ENCODE measurements around the gene BANF1. TPM values are rescaled to one million over a fixed set of nuclear protein-coding genes. Genes with fewer than 3 reads are reported as not detected.

The BANF1 gene
- total and polyA plus RNA-seq, 2 of the 13 experiments (the other 11 are each of a cell fraction or from before 2014, with no cell fraction given) = 40.5 to 86.5 TPM

DNA sequence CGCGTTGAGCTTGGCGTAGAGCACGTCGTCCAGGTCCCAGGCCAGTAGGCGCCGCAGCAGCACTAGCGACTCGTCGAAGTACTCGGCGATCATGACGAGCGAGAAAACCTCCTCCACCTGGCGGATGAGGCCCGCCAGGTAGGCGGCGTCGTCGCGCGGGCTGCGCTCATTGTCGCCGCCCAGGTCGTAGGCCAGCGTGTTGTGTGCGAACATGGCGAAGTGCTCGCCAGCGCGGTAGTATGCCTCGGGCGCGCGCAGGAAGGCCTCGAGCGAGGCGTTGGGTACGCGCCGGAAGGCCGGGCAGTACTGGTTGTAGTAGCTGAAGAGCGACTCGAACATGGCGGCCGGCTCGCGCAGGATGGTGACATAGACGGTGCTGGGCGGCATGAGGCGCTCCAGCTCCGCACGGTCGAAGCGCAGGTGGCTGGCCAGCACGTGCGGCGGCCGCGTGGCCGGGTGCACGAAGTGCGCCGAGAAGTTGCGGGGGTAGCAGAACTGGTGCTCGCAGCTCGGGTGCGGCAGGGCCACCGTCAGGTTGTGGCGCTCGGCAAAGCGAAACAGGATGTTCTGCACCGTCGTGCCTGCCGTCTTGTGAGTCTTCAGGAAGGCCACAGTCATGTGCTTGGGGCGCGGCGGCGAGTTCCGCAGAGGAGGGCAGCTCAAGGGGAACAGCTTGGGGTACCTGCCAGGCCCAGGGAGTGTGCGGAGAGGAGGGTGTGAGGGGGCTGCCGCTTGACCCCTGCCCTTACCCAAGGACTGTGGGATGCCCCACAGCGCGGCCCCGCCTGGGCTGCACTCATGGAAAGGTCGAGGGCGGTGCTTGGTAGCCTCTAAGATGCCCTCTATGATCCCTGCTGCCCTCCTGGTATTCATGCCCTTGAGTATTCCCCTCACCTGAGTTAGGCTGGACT, 40.9 kb downstream of the BANF1 start (continued):
- TF ChIP-seq, protein P1, sequence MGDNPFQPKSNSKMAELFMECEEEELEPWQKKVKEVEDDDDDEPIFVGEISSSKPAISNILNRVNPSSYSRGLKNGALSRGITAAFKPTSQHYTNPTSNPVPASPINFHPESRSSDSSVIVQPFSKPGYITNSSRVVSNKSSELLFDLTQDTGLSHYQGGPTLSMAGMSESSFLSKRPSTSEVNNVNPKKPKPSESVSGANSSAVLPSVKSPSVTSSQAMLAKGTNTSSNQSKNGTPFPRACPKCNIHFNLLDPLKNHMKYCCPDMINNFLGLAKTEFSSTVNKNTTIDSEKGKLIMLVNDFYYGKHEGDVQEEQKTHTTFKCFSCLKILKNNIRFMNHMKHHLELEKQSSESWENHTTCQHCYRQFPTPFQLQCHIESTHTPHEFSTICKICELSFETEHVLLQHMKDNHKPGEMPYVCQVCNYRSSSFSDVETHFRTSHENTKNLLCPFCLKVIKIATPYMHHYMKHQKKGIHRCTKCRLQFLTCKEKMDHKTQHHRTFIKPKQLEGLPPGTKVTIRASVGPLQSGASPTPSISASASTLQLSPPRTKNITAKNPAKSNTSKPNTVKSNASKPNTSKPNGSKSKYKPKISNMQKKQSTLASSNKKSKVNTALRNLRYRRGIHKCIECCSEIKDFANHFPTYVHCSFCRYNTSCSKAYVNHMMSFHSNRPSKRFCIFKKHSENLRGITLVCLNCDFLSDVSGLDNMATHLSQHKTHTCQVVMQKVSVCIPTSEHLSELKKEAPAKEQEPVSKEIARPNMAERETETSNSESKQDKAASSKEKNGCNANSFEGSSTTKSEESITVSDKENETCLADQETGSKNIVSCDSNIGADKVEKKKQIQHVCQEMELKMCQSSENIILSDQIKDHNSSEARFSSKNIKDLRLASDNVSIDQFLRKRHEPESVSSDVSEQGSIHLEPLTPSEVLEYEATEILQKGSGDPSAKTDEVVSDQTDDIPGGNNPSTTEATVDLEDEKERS (CRISPR knock-in tag; IDR thresholded peaks at IDR 0.05) = no peak
- TF ChIP-seq ZNF891 (CRISPR knock-in tag; IDR thresholded peaks at IDR 0.05) (no peak), ZNF788 (CRISPR knock-in tag; IDR thresholded peaks at IDR 0.05; ENCODE audit: borderline replicate concordance) (no peak)
- TF ChIP-seq, protein P2, sequence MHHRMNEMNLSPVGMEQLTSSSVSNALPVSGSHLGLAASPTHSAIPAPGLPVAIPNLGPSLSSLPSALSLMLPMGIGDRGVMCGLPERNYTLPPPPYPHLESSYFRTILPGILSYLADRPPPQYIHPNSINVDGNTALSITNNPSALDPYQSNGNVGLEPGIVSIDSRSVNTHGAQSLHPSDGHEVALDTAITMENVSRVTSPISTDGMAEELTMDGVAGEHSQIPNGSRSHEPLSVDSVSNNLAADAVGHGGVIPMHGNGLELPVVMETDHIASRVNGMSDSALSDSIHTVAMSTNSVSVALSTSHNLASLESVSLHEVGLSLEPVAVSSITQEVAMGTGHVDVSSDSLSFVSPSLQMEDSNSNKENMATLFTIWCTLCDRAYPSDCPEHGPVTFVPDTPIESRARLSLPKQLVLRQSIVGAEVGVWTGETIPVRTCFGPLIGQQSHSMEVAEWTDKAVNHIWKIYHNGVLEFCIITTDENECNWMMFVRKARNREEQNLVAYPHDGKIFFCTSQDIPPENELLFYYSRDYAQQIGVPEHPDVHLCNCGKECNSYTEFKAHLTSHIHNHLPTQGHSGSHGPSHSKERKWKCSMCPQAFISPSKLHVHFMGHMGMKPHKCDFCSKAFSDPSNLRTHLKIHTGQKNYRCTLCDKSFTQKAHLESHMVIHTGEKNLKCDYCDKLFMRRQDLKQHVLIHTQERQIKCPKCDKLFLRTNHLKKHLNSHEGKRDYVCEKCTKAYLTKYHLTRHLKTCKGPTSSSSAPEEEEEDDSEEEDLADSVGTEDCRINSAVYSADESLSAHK (CRISPR knock-in tag; IDR thresholded peaks at IDR 0.05; ENCODE audit: borderline replicate concordance) = no peak

DNA sequence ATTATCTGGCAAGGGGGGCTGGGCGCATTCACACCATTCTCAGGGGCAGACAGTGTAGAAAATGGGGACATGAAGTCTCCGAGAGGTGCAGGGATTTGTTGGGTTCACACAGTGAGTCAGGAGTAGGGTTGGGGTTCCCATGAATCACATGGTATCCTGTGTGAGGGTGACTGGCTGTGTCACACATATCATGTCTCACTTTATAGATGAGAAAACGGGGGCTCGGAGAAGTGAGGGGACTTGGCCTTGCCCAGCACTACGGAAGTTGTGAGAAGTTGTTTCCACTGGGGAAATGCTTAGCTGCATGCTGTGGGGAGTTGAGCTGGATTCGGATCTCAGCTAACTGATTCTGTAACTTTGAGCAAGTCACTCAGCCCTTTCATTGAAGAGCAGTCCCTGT, 42.5 kb downstream of the BANF1 start:
- H3K36me3 ChIP-seq (replicated peaks in 1 of 2; ENCODE audit: control insufficient read depth in 1 of 2, insufficient read depth in 2 of 2, low read length in 2 of 2) = no peaks in the 10 kb centered on the region
- H4K20me1 ChIP-seq (ENCODE audit: insufficient read depth, low read length) = no peaks in the 10 kb centered on the region
- DNase-seq (ENCODE audit: low spot score) (no peak), FAIRE-seq (no peak), ATAC-seq (no peak)
- no peak overlapping the region for H3K27ac ChIP-seq (ENCODE audit: extremely low read length, insufficient read depth, low read length)
- in situ Hi-C loops (cut with HindIII; ENCODE audit: extremely low pct_ligation_motif_present, low pct_unique_long_range_greater_than_20kb) (no loop called here), intact Hi-C loops (cut with micrococcal nuclease; ENCODE audit: unreplicated experiment) (no loop called here)
- H3K4me1 ChIP-seq (ENCODE audit: insufficient read depth, low read length) = peaks cover 22% of the 10 kb centered on the region
- peak overlapping the region; percentile 54 for H3K4me2 ChIP-seq (ENCODE audit: low read depth, low read length)
- 30% methylated on average over 5 of the region's 6 CpGs for WGBS (ENCODE audit: low lambda C conversion rate)
- H3K27me3 ChIP-seq (ENCODE audit: control insufficient read depth in 1 of 2, insufficient read depth in 2 of 2, low read length in 2 of 2) = peaks cover 6 to 44% of the 10 kb centered on the region in 2 experiments; a peak in 4 of 5 replicates
- BruUV-seq (replicated peaks) = no TSS peak
- peak overlapping the region in 1 of 3 experiments; percentile 22; a peak in 1 of 6 replicates for H3K4me3 ChIP-seq (replicated peaks in 1 of 3; ENCODE audit: insufficient read depth in 1 of 3, low read depth in 2 of 3, low read length in 3 of 3)
- no peak overlapping the region for H2AFZ ChIP-seq (ENCODE audit: low read length)
- no peaks in the 10 kb centered on the region for H3K9me3 ChIP-seq (ENCODE audit: low read length)
- POLR2A ChIA-PET = interaction anchor here (0.6 to 1.3 kb wide), 4 partner anchors 8 to 17 kb away, joined by 3 to 5 read pairs (median 4); no protein-coding TSS in a partner anchor
- H3K9ac ChIP-seq (ENCODE audit: insufficient read depth, low read depth, low read length) = no peak overlapping the region
- H3K79me2 ChIP-seq (ENCODE audit: insufficient read depth, low read length) = no peaks in the 10 kb centered on the region
- CTCF ChIA-PET (ENCODE audit: low intra/inter-chr PET ratio, low total read pairs) = interaction anchor here (1.1 to 1.6 kb wide), 2 partner anchors 22 to 56 kb away, joined by 3 to 8 read pairs; no protein-coding TSS in a partner anchor
- TF ChIP-seq FOXA1 (IDR thresholded peaks at IDR 0.05) (no peak), FOXA1 (CRISPR knock-in tag; IDR thresholded peaks at IDR 0.05) (no peak), IKZF4 (CRISPR knock-in tag; IDR thresholded peaks at IDR 0.05; ENCODE audit: borderline replicate concordance, low read depth, not compliant biosample characterization) (no peak), HHEX (CRISPR knock-in tag; IDR thresholded peaks at IDR 0.05) (no peak), NR1H2 (CRISPR knock-in tag; IDR thresholded peaks at IDR 0.05; ENCODE audit: borderline replicate concordance, low read depth) (no peak), BCL6 (CRISPR knock-in tag; IDR thresholded peaks at IDR 0.05) (no peak)
- TF ChIP-seq, protein P3, sequence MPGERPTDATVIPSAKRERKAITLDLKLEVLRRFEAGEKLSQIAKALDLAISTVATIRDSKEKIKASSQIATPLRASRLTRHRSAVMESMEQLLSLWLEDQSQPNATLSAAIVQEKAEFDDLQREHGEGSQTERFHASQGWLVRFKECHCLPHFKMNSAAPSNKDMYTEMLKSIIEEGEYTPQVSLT (CRISPR knock-in tag; IDR thresholded peaks at IDR 0.05; ENCODE audit: borderline replicate concordance, low read depth) = no peak
- TF ChIP-seq, protein P4, sequence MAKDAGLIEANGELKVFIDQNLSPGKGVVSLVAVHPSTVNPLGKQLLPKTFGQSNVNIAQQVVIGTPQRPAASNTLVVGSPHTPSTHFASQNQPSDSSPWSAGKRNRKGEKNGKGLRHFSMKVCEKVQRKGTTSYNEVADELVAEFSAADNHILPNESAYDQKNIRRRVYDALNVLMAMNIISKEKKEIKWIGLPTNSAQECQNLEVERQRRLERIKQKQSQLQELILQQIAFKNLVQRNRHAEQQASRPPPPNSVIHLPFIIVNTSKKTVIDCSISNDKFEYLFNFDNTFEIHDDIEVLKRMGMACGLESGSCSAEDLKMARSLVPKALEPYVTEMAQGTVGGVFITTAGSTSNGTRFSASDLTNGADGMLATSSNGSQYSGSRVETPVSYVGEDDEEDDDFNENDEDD (CRISPR knock-in tag; IDR thresholded peaks at IDR 0.05; ENCODE audit: borderline replicate concordance) = no peak

Data from HepG2 (cell line).